BLaER1 treated with 17β-estradiol and CSF1 and Interleukin-3, amounts not matched to agents 10 nM and 100 nM (cell line): ENCODE results near the gene GRN.
A peak's percentile ranks its signal among the peaks of the same experiment; 100 is the strongest.
"Not testable (repeated sequence)": the region's sequence is repeated elsewhere in the genome, so short reads cannot be mapped to it uniquely, and the experiment has no call there.

ENCODE experiments used
- H3K27ac ChIP-seq, 11 experiments: shearing (Covaris generic); formaldehyde crosslinking; 2 replicates each; pipeline ENCODE4 v1.8.1; 2022
- H3K27me3 ChIP-seq, 11 experiments: shearing (Covaris generic); formaldehyde crosslinking; 2 replicates each; pipeline ENCODE4 v1.8.1; 2022
- H3K36me3 ChIP-seq, 11 experiments: shearing (Covaris generic); formaldehyde crosslinking; 2 replicates each; pipeline ENCODE4 v1.8.1; 2022
- H3K4me1 ChIP-seq, 10 experiments: shearing (Covaris generic); formaldehyde crosslinking; 2 replicates each; pipeline ENCODE4 v1.8.1; 2022
- H3K4me2 ChIP-seq, 11 experiments: shearing (Covaris generic); formaldehyde crosslinking; 2 replicates each; pipeline ENCODE4 v1.8.1; 2022
- H3K4me3 ChIP-seq, 10 experiments: shearing (Covaris generic); formaldehyde crosslinking; 2 replicates each; pipeline ENCODE4 v1.8.1; 2022
- H3K9ac ChIP-seq, 11 experiments: shearing (Covaris generic); formaldehyde crosslinking; 2 replicates each; pipeline ENCODE4 v1.8.1; 2022
- H3K9me3 ChIP-seq, 11 experiments: shearing (Covaris generic); formaldehyde crosslinking; replicated peaks in 1 of 11; 2 replicates each; pipeline ENCODE4 v1.8.1; 2022
- H4K20me1 ChIP-seq, 11 experiments: shearing (Covaris generic); formaldehyde crosslinking; 2 replicates each; pipeline ENCODE4 v1.8.1; 2022
- Cebpa-rat ChIP-seq, 11 experiments: shearing (Covaris generic); IDR thresholded peaks; 2 replicates each; pipeline ENCODE4 v1.8.1; 2022

The GRN gene

DNA sequence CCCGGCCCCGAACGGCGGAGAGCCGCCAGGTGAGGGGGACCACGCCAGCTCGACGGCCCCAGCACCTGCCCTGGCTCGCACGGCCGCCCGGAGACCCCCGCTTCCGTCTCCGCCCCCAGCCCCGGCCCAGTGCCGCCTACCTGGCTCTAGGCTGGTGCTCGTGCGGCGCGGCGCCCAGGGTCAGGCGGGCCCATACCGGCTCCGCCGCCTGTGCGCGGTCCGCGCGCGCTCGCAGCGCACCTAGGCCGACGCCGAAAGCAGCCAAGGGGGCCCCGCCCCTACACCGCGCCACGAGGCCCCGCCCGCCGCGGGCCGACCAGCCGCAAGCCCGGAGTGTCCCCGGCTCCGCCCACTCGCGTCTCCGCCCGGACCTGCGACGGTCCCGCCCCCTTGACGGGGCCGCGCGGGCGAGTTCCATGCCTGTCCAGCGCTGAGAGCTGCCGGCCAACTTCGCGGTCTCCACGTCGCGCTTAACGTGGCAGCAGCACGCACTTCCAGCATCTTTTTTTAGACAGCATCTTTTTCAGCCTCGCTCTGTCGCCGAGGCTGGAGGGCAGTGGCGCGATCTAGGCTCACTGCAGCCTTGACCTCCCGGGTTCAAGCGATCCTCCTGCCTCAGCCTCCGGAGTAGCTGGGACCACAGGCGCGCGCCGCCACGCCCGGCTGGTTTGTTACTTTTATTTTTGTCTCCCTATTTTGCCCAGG is 20.4 kb upstream of the GRN start, which contains the start of gene SLC25A39:
TSS of gene SLC25A39 (minus strand) at position 253 of the 705 bp plus-strand sequence. CDS start 1,261 bp downstream, outside the sequence.
- H3K27ac ChIP-seq: peak within 1 kb of the TSS; percentile 78 to 89 (median 86)

GRCh38 chr17:44326861-44327444 is 18.1 kb upstream of the GRN start:
- TF ChIP-seq Cebpa-rat (IDR thresholded peaks at IDR 0.05): no peak
- Histone ChIP-seq H4K20me1 (peaks cover 0 to 26% (median 14%) of the 10 kb centered on the region in 11 experiments; a peak in 14 of 22 replicates), H3K4me2 (peak overlapping the region; percentile 43 to 76 (median 67); a peak in 20 of 22 replicates), H3K27ac (peak overlapping the region in 1 of 11 experiments; percentile 15; a peak in 2 of 22 replicates), H3K4me1 (peaks cover 44 to 71% (median 57%) of the 10 kb centered on the region in 10 experiments), H3K27me3 (no peaks in the 10 kb centered on the region), H3K9me3 (no peaks in the 10 kb centered on the region), H3K9ac (peak overlapping the region in 2 of 11 experiments; percentile 40 to 44; a peak in 1 of 22 replicates), H3K36me3 (peaks cover 6 to 8% (median 7%) of the 10 kb centered on the region in 11 experiments; a peak in 21 of 22 replicates), H3K4me3 (0 out of 20 replicates have a peak overlapping the region, but pooled peaks of 2 of the 10 experiments have one; percentile 2 to 99)

More for the DNA sequence above, 20.4 kb upstream of the GRN start, which contains the start of gene SLC25A39:
- Histone ChIP-seq H3K9ac (peak within 1 kb of the TSS; percentile 88 to 97 (median 94)), H3K4me1 (peaks cover 37 to 60% (median 49%) of the 10 kb centered on the region in 10 experiments), H3K4me3 (peak within 1 kb of the TSS; percentile 86 to 100 (median 99)), H3K9me3 (no peaks in the 10 kb centered on the region), H4K20me1 (peaks cover 0 to 48% (median 27%) of the 10 kb centered on the region in 11 experiments; a peak in 17 of 22 replicates), H3K4me2 (peak within 1 kb of the TSS; percentile 96 to 100 (median 99)), H3K36me3 (peaks cover 28 to 30% (median 29%) of the 10 kb centered on the region in 11 experiments), H3K27me3 (no peaks in the 10 kb centered on the region)
- TF ChIP-seq Cebpa-rat (IDR thresholded peaks at IDR 0.05): no peak

GRCh38 chr17:44327715-44328449 is 17.2 kb upstream of the GRN start:
- TF ChIP-seq Cebpa-rat (IDR thresholded peaks at IDR 0.05): no peak
- H3K27me3 ChIP-seq: no peaks in the 10 kb centered on the region
- peak overlapping the region in 8 of 11 experiments; percentile 0 to 59 (median 42); a peak in 7 of 22 replicates for H3K27ac ChIP-seq
- no peaks in the 10 kb centered on the region for H3K36me3 ChIP-seq
- no peaks in the 10 kb centered on the region for H3K9me3 ChIP-seq
- no peak overlapping the region for H3K4me3 ChIP-seq
- H4K20me1 ChIP-seq: peaks cover 0 to 17% (median 9%) of the 10 kb centered on the region in 11 experiments; a peak in 12 of 22 replicates
- H3K4me1 ChIP-seq: peaks cover 54 to 74% (median 60%) of the 10 kb centered on the region in 10 experiments
- H3K4me2 ChIP-seq: peak overlapping the region; percentile 26 to 76 (median 66)
- H3K9ac ChIP-seq: peak overlapping the region in 5 of 11 experiments; percentile 9 to 48 (median 44); a peak in 9 of 22 replicates

DNA sequence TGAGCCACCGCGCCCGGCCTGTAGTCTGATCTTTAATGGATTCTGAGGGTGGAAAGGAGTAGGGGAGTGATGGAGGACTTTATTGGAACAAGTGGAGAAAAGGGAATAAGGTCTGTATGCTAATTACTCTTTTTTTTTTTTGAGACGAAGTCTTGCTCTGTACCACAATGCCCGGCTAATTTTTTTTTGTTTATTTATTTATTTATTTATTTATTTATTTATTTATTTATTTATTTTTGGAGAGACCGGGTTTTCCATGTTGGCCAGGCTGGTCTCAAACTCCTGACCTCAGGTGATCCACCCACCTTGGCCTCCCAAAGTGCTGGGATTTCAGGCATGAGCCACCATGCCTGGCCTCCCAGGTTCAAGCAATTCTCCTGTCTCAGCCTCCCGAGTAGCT is 15.6 kb upstream of the GRN start:
- H3K27ac ChIP-seq, H3K27me3 ChIP-seq, H3K36me3 ChIP-seq, H4K20me1 ChIP-seq, H3K9ac ChIP-seq, H3K9me3 ChIP-seq, H3K4me3 ChIP-seq: not testable (repeated sequence)
- Histone ChIP-seq H3K4me2 (0 out of 22 replicates have a peak overlapping the region, but pooled peaks of 1 of the 11 experiments have one; percentile 60), H3K4me1 (peaks cover 50 to 78% (median 62%) of the 10 kb centered on the region in 10 experiments)

GRCh38 chr17:44330263-44330662 is 14.8 kb upstream of the GRN start:
- H3K27me3 ChIP-seq, H3K36me3 ChIP-seq, H3K27ac ChIP-seq, H3K9me3 ChIP-seq, H4K20me1 ChIP-seq, H3K4me3 ChIP-seq, H3K4me2 ChIP-seq: not testable (repeated sequence)
- peaks cover 50 to 80% (median 68%) of the 10 kb centered on the region in 10 experiments for H3K4me1 ChIP-seq
- 0 out of 22 replicates have a peak overlapping the region, but pooled peaks of 1 of the 11 experiments have one; percentile 5 for H3K9ac ChIP-seq

DNA sequence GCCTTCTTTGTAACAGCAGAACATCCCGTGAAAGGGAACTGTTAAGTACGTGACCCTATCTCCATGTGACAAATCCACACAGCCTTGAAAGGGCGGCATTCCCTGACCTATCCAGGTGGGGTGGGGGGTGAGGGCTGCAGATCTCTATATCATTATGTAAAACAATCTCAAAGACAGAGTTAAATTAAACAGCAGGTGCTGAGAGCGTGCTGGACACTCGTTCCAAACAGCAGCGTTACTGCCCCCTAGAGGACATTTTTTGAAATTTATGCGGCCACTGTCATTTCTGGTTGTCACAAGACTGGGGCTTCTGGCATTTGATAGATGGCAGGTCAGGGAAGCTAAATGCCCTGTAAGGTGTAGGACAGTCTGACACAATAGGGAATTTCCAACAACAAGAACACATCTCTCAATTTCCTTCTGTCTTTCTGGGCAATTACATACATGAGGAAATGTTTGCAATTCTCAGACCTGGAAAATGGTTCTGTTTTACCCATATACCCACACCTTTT is 13.8 kb upstream of the GRN start:
- H3K9ac ChIP-seq: no peak overlapping the region
- H3K4me2 ChIP-seq: peak overlapping the region in 10 of 11 experiments; percentile 16 to 72 (median 38); a peak in 14 of 22 replicates
- peaks cover 40 to 72% (median 61%) of the 10 kb centered on the region in 10 experiments for H3K4me1 ChIP-seq
- no peak for TF ChIP-seq Cebpa-rat (IDR thresholded peaks at IDR 0.05)
- H3K4me3 ChIP-seq: no peak overlapping the region
- H3K27ac ChIP-seq: peak overlapping the region in 2 of 11 experiments; percentile 33 to 46; a peak in 1 of 22 replicates
- no peaks in the 10 kb centered on the region for H3K27me3 ChIP-seq
- H3K36me3 ChIP-seq: no peaks in the 10 kb centered on the region
- H3K9me3 ChIP-seq: no peaks in the 10 kb centered on the region
- no peaks in the 10 kb centered on the region for H4K20me1 ChIP-seq

DNA sequence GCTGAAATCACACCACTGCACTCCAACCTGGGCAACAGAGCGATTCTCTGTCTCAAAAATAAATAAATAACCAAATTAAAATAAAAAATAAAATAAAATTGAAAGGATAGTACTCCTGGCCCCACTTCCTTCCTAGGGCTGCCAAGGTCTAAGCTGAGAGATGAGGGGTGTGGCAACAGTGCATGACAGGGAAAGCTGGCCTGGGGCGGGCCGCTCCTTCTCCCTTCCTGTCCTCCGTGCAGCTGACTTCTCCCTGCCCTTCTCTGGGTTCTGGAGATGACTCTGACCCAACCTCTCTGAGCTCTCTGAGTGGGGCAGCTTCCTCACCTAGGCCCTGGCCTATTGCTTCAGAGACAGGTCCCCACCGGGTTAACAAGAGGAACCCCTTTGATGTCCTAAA is 11.7 kb upstream of the GRN start:
- Histone ChIP-seq H3K27ac (peak overlapping the region in 2 of 11 experiments; percentile 37 to 40; a peak in 3 of 22 replicates), H3K9me3 (no peaks in the 10 kb centered on the region), H3K36me3 (no peaks in the 10 kb centered on the region), H3K27me3 (no peaks in the 10 kb centered on the region), H3K4me1 (peaks cover 27 to 60% (median 48%) of the 10 kb centered on the region in 10 experiments), H3K9ac (no peak overlapping the region; a peak in 1 of 22 replicates), H3K4me3 (no peak overlapping the region), H4K20me1 (no peaks in the 10 kb centered on the region), H3K4me2 (peak overlapping the region in 5 of 11 experiments; percentile 51 to 81 (median 65); a peak in 10 of 22 replicates)
- no peak for TF ChIP-seq Cebpa-rat (IDR thresholded peaks at IDR 0.05)

DNA sequence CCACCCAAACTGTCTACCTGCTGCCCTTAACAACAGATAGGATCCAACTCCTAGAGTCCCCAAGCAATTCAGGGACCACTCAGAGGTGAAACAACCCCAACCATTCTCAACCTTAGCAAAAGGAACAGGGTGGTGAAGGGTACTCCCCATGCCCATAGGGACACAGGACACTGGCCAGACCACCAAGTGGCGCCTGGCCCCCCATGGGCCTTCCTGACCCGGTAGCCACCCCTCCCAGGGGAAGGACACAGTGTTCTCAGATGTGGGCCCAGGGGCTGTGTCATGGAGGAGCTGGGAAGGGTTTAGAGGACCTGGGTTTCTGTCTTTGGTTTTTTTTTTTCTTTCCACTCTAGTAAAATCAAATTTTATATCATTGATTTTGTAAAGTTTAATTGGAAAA is 10.8 kb upstream of the GRN start:
- H3K27ac ChIP-seq: peak overlapping the region in 5 of 11 experiments; percentile 28 to 50 (median 34); a peak in 8 of 22 replicates
- TF ChIP-seq Cebpa-rat (IDR thresholded peaks at IDR 0.05): no peak
- no peaks in the 10 kb centered on the region for H3K36me3 ChIP-seq

More for the DNA sequence above, 10.8 kb upstream of the GRN start:
- no peaks in the 10 kb centered on the region for H3K9me3 ChIP-seq
- H3K4me2 ChIP-seq: peak overlapping the region in 9 of 11 experiments; percentile 23 to 81 (median 31); a peak in 12 of 22 replicates
- H3K9ac ChIP-seq: peak overlapping the region in 3 of 11 experiments; percentile 17 to 39 (median 30); a peak in 3 of 22 replicates
- H3K4me3 ChIP-seq: no peak overlapping the region
- H3K27me3 ChIP-seq: no peaks in the 10 kb centered on the region
- no peaks in the 10 kb centered on the region for H4K20me1 ChIP-seq
- H3K4me1 ChIP-seq: peaks cover 23 to 63% (median 48%) of the 10 kb centered on the region in 10 experiments
